GM12872 (cell line): ENCODE results near the gene PURA.

Experiments
- TF ChIP-seq, protein P1 (sequence below): IDR thresholded peaks from 3 replicates; pipeline ENCODE4 v1.5.1; 2011; ENCODE audit warnings: low read depth, mild to moderate bottlenecking, low read length, moderate library complexity; ENCODE audit not compliant: insufficient read depth

The PURA gene

GRCh38 chr5:140128376-140128775 is 14.5 kb downstream of the PURA start:
- TF ChIP-seq, protein P1, sequence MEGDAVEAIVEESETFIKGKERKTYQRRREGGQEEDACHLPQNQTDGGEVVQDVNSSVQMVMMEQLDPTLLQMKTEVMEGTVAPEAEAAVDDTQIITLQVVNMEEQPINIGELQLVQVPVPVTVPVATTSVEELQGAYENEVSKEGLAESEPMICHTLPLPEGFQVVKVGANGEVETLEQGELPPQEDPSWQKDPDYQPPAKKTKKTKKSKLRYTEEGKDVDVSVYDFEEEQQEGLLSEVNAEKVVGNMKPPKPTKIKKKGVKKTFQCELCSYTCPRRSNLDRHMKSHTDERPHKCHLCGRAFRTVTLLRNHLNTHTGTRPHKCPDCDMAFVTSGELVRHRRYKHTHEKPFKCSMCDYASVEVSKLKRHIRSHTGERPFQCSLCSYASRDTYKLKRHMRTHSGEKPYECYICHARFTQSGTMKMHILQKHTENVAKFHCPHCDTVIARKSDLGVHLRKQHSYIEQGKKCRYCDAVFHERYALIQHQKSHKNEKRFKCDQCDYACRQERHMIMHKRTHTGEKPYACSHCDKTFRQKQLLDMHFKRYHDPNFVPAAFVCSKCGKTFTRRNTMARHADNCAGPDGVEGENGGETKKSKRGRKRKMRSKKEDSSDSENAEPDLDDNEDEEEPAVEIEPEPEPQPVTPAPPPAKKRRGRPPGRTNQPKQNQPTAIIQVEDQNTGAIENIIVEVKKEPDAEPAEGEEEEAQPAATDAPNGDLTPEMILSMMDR: no peak

GRCh38 chr5:140130949-140131733 is 17.2 kb downstream of the PURA start:
- TF ChIP-seq, protein P1: no peak

DNA sequence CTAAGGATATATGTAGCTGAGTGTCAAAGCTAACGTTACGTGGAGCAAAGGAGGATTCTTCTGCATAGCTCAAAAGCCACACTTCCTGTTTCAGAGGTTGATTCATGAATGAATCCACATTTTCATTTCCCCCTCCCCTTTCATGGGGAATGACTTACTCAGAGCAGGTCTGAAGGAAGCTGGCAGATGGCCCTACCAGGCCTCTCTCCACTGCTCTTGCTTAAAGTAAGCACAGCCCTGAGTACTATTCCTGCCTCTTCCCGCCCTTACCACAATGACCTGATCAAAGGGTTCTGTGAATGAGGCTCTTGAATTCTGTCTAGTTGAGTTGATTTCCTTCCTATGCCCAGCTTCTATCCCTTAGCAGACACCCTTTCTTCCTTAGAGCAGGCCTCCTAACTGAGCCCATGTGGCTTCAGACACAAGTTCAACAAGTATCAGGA is 18.1 kb downstream of the PURA start:
- TF ChIP-seq, protein P1: no peak

DNA sequence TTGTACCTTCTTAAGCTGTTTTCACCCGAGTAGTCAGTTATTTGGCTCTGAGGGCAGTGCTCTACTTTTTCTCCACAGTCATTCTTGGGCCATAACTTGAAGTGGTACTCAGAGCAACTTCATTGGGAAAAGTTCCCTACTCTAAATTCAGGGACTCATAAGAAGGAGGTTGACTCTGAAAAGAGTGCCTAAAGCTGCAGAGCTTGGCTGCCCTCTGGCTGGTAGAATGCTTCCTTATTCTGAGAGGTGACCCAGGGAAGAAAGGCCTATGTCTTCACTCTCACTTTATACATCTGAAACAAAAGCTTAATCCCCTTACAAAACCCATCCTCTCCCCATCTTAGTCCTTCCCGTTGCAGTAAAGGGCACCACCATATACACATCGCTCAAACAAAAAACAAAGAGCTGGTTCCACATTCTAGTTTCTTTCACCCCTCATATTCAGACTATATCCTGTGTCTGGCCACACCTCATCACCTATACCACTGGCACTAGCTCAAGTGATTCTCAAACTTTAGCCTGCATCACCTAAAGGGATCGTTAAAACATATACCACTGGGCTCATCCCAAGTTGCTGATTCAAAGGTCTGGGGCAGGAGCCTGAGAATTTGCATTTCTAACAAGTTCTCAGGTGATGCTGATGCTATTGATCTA is 19.7 kb downstream of the PURA start:
- TF ChIP-seq, protein P1: no peak

DNA sequence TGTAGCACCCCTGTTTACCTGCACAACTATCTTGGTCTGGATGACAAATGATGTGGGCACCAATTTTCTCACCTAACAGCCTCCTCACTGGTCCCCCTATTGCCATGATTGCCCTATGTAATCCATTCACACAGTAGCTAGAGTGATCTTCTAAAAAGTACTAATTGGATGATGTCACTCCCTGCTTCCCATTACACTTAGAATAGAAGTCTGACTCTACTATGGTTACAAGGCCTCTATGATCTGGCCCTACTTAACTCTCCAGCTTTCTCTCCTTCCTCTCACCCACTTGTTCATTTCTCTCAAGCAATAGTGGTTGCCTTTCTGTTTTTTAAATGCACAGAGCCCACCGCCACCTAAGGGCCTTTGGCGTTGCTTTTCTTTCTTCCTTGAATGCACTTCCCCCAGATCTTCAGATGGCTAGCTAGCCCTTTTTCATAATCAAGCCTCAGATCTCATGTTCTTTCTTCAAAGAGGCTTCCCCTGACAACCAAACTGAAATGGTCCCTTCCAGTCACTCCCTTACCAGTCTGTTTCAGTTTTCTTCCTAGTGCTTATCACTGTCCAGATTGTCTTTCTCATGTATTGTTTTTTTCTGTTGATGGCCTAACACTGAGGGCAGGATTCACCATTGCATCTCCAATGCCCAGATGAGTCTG is 20.5 kb downstream of the PURA start:
- TF ChIP-seq, protein P1: no peak

DNA sequence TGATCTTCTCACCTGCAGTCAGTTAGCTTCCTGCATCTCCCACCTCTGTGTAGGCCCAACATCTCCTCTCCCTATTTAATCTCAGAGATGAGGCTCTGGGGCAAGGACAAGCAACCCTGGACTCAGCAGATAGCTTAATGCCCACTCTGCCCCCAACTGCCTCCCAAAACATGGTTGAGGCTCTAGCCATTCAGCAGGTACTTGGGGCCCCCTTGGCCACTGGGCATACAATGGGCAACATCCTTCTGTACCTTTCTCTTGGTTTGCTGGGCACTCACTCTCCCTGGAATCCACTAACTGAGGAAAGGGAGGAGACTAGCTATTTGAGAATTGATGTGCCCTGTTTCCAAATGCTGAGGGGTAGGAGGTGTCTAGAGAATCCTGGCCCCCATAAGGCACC is 21.2 kb downstream of the PURA start:
- TF ChIP-seq, protein P1: no peak

DNA sequence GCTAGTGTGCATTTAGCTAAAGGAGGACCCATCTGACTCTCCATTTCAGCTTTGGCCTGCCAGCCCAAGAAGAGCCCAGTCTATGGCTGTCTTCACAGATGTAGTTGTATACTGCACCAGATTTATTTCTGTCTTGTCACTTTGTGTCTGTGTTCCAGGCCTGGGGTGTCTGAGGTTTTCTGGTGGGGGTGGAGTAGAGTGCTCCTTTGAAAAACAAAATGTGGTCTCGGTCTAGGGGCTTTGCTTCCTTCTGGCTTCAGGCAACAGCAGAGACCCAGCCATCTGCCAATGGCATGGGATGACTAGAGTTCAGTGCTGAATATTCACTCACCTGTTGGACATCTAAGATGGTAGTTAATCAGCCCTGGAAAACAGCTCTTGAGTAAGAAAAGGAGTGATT is 22.7 kb downstream of the PURA start:
- TF ChIP-seq, protein P1: no peak
